Neutrophil (primary cell): ENCODE data around the gene ZNF281.

Source experiments
- H3K27ac ChIP-seq: fragments of 200-600 bp; sonication (generic); 2 replicates; pipeline ENCODE4 v1.5.1; 2016; ENCODE audit warnings: mild to moderate bottlenecking, moderate library complexity
- H3K27me3 ChIP-seq: fragments of 200-600 bp; sonication (generic); 2 replicates; pipeline ENCODE4 v1.6.0; 2016; ENCODE audit warnings: mild to moderate bottlenecking
- H3K36me3 ChIP-seq: fragments of 200-600 bp; sonication (generic); 2 replicates; pipeline ENCODE4 v1.5.1; 2017
- H3K4me1 ChIP-seq, 2 experiments: fragments of 200-600 bp in 1 of 2; sonication (generic) in 1 of 2; 1 replicate in 1 of 2; 2 replicates in 1 of 2; pipeline versions ENCODE4 v1.5.1 to v1.6.1; 2013 to 2016; ENCODE audit warnings: low read depth in 1 of 2, low read length in 1 of 2, mild to moderate bottlenecking in 1 of 2, moderate library complexity in 1 of 2; ENCODE audit not compliant: control insufficient read depth in 1 of 2, insufficient read depth in 1 of 2
- H3K4me3 ChIP-seq, 2 experiments: fragments of 200-600 bp in 1 of 2; sonication (generic) in 1 of 2; 1 replicate in 1 of 2; 2 replicates in 1 of 2; pipeline ENCODE4 v1.5.1; 2013 to 2016; ENCODE audit warnings: low read depth in 1 of 2, low read length in 1 of 2, mild to moderate bottlenecking in 1 of 2, moderate library complexity in 1 of 2
- H3K9me3 ChIP-seq: fragments of 200-600 bp; sonication (generic); 2 replicates; pipeline ENCODE4 v1.5.1; 2016
- TF ChIP-seq, protein P1 (sequence below): fragments of 200-600 bp; sonication (generic); IDR thresholded peaks from 2 replicates; pipeline ENCODE4 v1.5.1; 2016; ENCODE audit warnings: antibody characterized with exemption

ZNF281 gene

DNA sequence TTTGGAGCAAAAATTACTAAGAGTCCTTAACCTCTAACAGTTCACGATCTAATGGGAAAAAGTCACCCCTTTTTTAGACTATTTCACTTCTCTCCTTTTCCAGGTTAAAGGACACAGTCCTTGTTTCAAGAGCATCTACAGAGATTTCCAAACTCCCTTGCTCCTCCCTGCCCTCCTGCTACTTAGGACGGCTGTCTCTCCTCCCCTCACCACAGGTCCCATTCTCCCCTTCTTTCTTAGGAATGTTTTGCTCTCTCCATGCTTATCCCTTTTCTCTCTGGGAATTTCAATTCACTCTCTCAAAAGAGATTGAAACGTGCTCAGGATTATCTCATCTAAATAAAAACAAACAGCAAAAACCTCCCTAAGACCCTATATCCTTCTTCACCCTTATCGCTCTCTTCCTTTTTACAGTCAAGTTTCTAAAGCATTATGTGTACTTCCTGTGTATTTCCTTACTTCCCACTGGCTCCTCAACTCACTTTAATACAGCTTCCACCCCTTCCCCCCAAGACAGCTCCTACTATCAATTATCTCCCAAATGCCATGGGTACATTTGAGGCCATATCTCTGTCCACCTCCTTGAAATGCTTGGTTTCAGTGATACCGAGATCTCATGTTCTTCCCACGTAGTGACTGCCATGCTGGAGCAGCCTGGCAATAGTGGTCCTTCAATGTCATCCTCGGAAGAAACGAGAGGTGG lies 43.2 kb upstream of the ZNF281 start:
- Histone ChIP-seq H3K4me3 (no peak overlapping the region), H3K9me3 (no peaks in the 10 kb centered on the region), H3K36me3 (no peaks in the 10 kb centered on the region), H3K27me3 (no peaks in the 10 kb centered on the region), H3K4me1 (peaks cover 4 to 5% of the 10 kb centered on the region in 2 experiments), H3K27ac (no peak overlapping the region)
- TF ChIP-seq, protein P1, sequence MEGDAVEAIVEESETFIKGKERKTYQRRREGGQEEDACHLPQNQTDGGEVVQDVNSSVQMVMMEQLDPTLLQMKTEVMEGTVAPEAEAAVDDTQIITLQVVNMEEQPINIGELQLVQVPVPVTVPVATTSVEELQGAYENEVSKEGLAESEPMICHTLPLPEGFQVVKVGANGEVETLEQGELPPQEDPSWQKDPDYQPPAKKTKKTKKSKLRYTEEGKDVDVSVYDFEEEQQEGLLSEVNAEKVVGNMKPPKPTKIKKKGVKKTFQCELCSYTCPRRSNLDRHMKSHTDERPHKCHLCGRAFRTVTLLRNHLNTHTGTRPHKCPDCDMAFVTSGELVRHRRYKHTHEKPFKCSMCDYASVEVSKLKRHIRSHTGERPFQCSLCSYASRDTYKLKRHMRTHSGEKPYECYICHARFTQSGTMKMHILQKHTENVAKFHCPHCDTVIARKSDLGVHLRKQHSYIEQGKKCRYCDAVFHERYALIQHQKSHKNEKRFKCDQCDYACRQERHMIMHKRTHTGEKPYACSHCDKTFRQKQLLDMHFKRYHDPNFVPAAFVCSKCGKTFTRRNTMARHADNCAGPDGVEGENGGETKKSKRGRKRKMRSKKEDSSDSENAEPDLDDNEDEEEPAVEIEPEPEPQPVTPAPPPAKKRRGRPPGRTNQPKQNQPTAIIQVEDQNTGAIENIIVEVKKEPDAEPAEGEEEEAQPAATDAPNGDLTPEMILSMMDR: no peak

DNA sequence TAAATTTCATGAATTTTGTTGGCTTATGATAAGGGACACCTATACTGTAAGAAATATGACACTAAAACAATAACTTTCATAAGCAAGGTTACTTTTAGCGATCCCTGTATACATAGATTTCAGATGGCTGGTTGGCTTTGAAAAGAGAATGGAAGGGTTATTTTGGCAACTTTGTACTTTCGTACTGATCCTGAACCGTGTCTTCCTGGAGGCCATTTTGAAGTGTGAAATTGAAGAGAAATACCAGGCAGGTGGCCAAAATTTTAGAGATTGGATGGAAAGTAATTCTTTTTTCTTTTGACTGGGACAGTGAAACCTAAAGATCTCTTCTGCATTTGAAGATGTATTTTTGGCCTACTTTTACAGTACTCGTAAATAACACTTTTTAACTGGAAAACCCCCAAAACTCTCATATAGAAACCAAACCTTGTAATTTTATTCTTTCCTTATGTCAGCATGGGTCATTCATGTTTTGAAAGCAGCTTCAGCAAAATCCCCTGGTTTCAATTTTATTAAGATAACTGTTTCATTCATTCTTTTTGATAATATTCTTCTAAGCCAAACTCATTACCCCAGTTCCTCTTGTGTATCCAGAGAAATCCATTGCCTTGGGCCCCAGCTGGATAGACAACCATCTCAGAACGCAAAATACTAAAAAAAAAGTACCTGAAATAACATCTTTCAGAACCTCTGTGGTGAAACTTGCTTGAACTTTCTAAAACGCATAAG lies 38.4 kb upstream of the ZNF281 start:
- Histone ChIP-seq H3K4me1 (peaks cover 3 to 4% of the 10 kb centered on the region in 2 experiments), H3K27me3 (no peaks in the 10 kb centered on the region), H3K36me3 (no peaks in the 10 kb centered on the region), H3K4me3 (no peak overlapping the region), H3K9me3 (no peaks in the 10 kb centered on the region), H3K27ac (no peak overlapping the region)
- TF ChIP-seq, protein P1: no peak

DNA sequence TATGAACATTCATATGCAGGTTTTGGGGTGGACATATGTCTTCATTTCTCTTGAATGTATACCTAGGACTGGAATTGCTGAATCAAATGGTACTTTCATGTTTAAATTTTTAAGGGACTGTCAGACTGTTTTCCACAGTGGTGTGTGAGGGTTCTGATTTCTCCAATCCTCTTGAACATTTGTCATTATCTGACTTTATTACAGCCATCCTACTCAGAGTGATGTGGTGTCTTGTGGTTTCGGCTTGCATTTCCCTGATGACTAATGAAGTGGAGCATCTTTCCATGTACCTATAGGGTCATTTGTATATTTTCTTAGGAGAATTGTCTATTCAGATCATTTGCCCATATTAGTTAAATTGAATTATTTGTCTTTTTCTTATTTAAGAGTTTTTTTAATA lies 35.4 kb upstream of the ZNF281 start:
- Histone ChIP-seq H3K4me1 (no peaks in the 10 kb centered on the region), H3K9me3 (no peaks in the 10 kb centered on the region), H3K27ac (no peak overlapping the region), H3K27me3 (no peaks in the 10 kb centered on the region), H3K36me3 (no peaks in the 10 kb centered on the region), H3K4me3 (no peak overlapping the region)
- TF ChIP-seq, protein P1: no peak

DNA sequence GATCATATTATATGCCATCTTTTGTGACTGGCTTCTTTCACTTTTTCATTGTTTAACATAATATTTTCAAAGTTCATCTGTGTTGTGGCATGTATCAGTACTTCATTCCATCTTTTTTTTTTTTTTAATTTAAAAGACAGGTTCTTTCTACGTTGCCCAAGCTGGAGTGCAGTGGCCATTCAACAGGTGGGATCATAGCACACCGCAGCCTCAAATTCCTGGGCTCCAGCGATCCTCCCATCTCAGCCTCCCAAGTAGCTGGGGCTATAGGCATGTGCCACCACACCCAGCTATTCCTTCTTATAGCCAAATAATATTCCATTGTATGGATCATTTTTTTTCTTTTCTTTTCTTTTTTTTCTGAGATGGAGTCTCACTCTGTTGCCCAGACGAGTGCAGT lies 34.6 kb upstream of the ZNF281 start:
- Histone ChIP-seq H3K27ac (no peak overlapping the region), H3K36me3 (no peaks in the 10 kb centered on the region), H3K4me1 (no peaks in the 10 kb centered on the region), H3K4me3 (no peak overlapping the region), H3K27me3 (no peaks in the 10 kb centered on the region), H3K9me3 (no peaks in the 10 kb centered on the region)
- TF ChIP-seq, protein P1: no peak

DNA sequence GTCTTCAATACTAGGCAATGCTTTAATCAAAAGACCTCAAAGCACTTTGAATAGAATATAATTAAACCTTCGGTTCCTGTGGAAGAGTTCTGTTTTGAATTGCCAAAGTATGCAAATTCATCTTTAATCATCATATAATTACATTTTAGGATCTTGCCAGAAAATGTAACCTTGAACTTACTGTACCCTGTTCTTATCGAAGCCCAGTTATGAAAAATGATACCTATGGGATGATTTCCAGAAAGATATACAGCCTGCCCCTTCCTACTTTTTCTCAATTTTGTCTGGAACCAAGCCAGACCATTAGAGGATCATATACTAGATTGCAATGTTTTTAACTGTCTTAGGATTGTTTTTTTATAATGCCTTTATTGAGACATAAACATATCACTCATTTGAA lies 34.0 kb upstream of the ZNF281 start:
- H3K27me3 ChIP-seq: no peaks in the 10 kb centered on the region
- no peaks in the 10 kb centered on the region for H3K4me1 ChIP-seq
- H3K27ac ChIP-seq: no peak overlapping the region
- no peaks in the 10 kb centered on the region for H3K9me3 ChIP-seq
- no peaks in the 10 kb centered on the region for H3K36me3 ChIP-seq
- TF ChIP-seq, protein P1: no peak
- no peak overlapping the region for H3K4me3 ChIP-seq
